Natural killer cell (primary cell): ENCODE measurements around the gene P3H4. TPM values are rescaled to one million over a fixed set of nuclear protein-coding genes. Genes with fewer than 3 reads are reported as not detected.
A peak's percentile ranks its signal among the peaks of the same experiment; 100 is the strongest.

Source experiments
- ATAC-seq, 3 donors: fragments of 150-1000 bp in 2 of 3; fragments of 200-7000 bp in 1 of 3; cut with Tn5 transposase; 1 replicate in 1 of 3; 2 replicates in 2 of 3; pipeline ENCODE4 v1.10.0; 2021; ENCODE audit warnings: mild to moderate bottlenecking in 2 of 3, moderate library complexity in 2 of 3
- DNase-seq, 2 donors: peaks; one replicate each; pipeline versions ENCODE4 v3.0.0 to v3.0.0-alpha.2; 2013 to 2021; ENCODE audit warnings: mixed read lengths in 1 of 2
- H3K27ac ChIP-seq: one replicate; pipeline ENCODE4 v1.5.1; 2013; ENCODE audit warnings: mild to moderate bottlenecking, low read length
- H3K27me3 ChIP-seq: one replicate; pipeline ENCODE4 v1.6.1; 2013; ENCODE audit warnings: low read length; ENCODE audit not compliant: control insufficient read depth, insufficient read depth
- H3K36me3 ChIP-seq: one replicate; pipeline ENCODE4 v1.6.1; 2013; ENCODE audit warnings: low read length; ENCODE audit not compliant: control insufficient read depth, insufficient read depth
- H3K4me1 ChIP-seq: one replicate; pipeline ENCODE4 v1.6.1; 2013; ENCODE audit warnings: low read length; ENCODE audit not compliant: control insufficient read depth, insufficient read depth
- H3K4me3 ChIP-seq: one replicate; pipeline ENCODE4 v1.5.1; 2013; ENCODE audit warnings: low read length
- H3K9me3 ChIP-seq: one replicate; pipeline ENCODE4 v1.6.1; 2013; ENCODE audit warnings: low read length; ENCODE audit not compliant: control insufficient read depth, insufficient read depth
- H3K27ac Mint-ChIP-seq, 2 donors: one replicate each; pipeline ENCODE4 v1.8.0; 2022; ENCODE audit warnings: mild to moderate bottlenecking in 2 of 2, mixed read lengths in 2 of 2, moderate library complexity in 1 of 2
- H3K27me3 Mint-ChIP-seq, 2 donors: one replicate each; pipeline ENCODE4 v1.8.0; 2022; ENCODE audit warnings: low read depth in 2 of 2, mixed read lengths in 2 of 2
- H3K36me3 Mint-ChIP-seq: one replicate; pipeline ENCODE4 v1.8.0; 2022; ENCODE audit warnings: mixed read lengths
- H3K4me1 Mint-ChIP-seq, 2 donors: one replicate each; pipeline ENCODE4 v1.8.0; 2022; ENCODE audit warnings: mixed read lengths in 2 of 2
- H3K4me3 Mint-ChIP-seq: one replicate; pipeline ENCODE4 v1.8.0; 2022; ENCODE audit warnings: mild to moderate bottlenecking, moderate library complexity, mixed read lengths
- H3K9me3 Mint-ChIP-seq, 2 donors: one replicate each; pipeline ENCODE4 v1.8.0; 2022; ENCODE audit warnings: mixed read lengths in 2 of 2
- WGBS: methylation state at CpG from one replicate; pipeline ENCODE4 v1.1.7; 2013; ENCODE audit warnings: missing lambda C conversion rate; ENCODE audit not compliant: insufficient coverage; 5-methylcytosine and 5-hydroxymethylcytosine counted together
- intact Hi-C: fragments of 100-400 bp; cut with micrococcal nuclease; formaldehyde crosslinking; loops from one replicate; pipeline ENCODE4 v1.14.2; 2022
- total RNA-seq, 4 donors: library from RNA; stranded (reverse); fragments of 120-200 nt in 1 of 4; gene quantifications; one replicate each; pipeline versions ENCODE4 v1.2.3 to v1.2.4, GENCODE V29; 2013 to 2022
- TF ChIP-seq, protein P1 (sequence below): fragments of 200-600 bp; IDR thresholded peaks from one replicate; pipeline ENCODE4 v1.8.0; 2022; ENCODE audit warnings: antibody characterized with exemption

Gene P3H4
- total RNA-seq, 3 donors from 2014 or later (not counting 1 experiment from before 2014, with no cell fraction given), result 6.9 to 8.9 (median 7.5) TPM

DNA sequence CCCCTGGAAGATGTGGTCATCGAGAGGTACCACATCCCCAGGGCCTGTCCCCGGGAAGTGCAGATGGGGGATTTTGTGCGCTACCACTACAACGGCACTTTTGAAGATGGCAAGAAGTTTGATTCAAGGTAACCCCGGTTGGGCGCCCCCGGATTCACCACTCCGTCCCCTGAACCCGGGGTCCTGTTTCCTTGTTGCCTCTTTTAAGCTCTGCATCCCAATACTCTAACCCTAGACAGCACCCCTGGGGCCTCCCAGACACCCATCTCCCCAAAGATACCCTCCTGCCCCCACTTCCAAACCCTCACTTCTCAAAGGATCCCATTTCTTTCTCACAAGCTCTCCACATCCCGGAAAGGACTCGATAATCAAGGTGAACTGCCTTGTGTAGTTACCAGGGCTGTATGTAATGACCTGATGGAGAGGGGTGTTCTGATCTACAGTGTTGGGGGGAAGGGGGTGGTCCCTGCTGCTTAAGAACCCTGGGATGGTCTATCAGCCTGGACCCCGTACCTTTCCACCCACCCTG lies 1.5 kb upstream of the P3H4 start:
- Histone ChIP-seq H3K36me3 (no peaks in the 10 kb centered on the region), H3K4me1 (peaks cover 33% of the 10 kb centered on the region), H3K27me3 (no peaks in the 10 kb centered on the region), H3K9me3 (no peaks in the 10 kb centered on the region), H3K4me3 (no peak overlapping the region), H3K27ac (no peak overlapping the region)
- no peak for ATAC-seq
- DNase-seq, result no peak
- Mint-ChIP-seq H3K36me3 (no peaks in the 10 kb centered on the region), H3K27ac (peak overlapping the region in 1 of 2 donors; percentile 79), H3K4me3 (peak overlapping the region; percentile 97), H3K27me3 (no peaks in the 10 kb centered on the region), H3K4me1 (peaks cover 19 to 34% of the 10 kb centered on the region in 2 donors), H3K9me3 (no peaks in the 10 kb centered on the region)
- TF ChIP-seq, protein P1, sequence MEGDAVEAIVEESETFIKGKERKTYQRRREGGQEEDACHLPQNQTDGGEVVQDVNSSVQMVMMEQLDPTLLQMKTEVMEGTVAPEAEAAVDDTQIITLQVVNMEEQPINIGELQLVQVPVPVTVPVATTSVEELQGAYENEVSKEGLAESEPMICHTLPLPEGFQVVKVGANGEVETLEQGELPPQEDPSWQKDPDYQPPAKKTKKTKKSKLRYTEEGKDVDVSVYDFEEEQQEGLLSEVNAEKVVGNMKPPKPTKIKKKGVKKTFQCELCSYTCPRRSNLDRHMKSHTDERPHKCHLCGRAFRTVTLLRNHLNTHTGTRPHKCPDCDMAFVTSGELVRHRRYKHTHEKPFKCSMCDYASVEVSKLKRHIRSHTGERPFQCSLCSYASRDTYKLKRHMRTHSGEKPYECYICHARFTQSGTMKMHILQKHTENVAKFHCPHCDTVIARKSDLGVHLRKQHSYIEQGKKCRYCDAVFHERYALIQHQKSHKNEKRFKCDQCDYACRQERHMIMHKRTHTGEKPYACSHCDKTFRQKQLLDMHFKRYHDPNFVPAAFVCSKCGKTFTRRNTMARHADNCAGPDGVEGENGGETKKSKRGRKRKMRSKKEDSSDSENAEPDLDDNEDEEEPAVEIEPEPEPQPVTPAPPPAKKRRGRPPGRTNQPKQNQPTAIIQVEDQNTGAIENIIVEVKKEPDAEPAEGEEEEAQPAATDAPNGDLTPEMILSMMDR, result no peak
- WGBS, result 60% methylated on average over 10 of the region's 12 CpGs
- intact Hi-C loops, result no loop called here

DNA sequence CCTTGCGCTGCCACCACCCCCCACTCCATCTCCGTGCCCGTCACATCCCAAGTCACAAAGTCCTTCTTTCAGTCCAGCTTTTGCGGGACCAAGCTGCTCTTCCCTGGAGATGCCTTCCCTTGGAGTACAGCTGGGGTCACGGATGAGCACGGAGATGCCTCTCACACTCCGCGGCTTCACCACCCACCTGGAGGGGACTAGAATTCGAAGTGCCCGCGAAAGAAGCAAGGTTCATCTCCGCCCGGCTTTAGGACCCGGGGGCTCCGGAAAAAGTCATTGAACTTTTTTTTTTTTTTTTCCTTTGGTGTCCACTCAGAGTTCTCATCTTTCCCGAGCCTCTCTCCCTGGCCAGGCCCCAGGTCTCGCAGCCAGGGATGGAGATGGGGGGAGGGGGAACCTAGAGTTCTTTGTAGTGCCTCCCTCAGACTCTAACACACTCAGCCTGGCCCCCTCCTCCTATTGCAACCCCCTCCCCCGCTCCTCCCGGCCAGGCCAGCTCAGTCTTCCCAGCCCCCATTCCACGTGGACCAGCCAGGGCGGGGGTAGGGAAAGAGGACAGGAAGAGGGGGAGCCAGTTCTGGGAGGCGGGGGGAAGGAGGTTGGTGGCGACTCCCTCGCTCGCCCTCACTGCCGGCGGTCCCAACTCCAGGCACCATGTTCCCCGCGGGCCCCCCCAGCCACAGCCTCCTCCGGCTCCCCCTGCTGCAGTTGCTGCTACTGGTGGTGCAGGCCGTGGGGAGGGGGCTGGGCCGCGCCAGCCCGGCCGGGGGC lies 817 bp upstream of the P3H4 start, which contains the start of gene FKBP10:
Gene FKBP10 (plus strand): TSS at position 624 of the 771 bp plus-strand sequence. CDS start 31 bp downstream, at position 655.
- Mint-ChIP-seq H3K4me3 (peak within 1 kb of the TSS; percentile 97), H3K4me1 (peaks cover 19 to 34% of the 10 kb centered on the region in 2 donors), H3K27me3 (no peaks in the 10 kb centered on the region), H3K36me3 (no peaks in the 10 kb centered on the region), H3K27ac (peak within 1 kb of the TSS; percentile 79 to 80), H3K9me3 (no peaks in the 10 kb centered on the region)
- ATAC-seq (peak in 2 of 3 donors; percentile 3 to 12), DNase-seq (peak; percentile 44 to 63)
- H3K4me3 ChIP-seq, result peak within 1 kb of the TSS; percentile 83
- no peaks in the 10 kb centered on the region for H3K27me3 ChIP-seq
- peaks cover 33% of the 10 kb centered on the region for H3K4me1 ChIP-seq
- intact Hi-C loops, result no loop called here
- H3K27ac ChIP-seq, result peak within 1 kb of the TSS; percentile 29
- no peaks in the 10 kb centered on the region for H3K36me3 ChIP-seq
- no peaks in the 10 kb centered on the region for H3K9me3 ChIP-seq
- TF ChIP-seq, protein P1, result no peak
- WGBS, result 7% methylated on average over 31 of the region's 35 CpGs

DNA sequence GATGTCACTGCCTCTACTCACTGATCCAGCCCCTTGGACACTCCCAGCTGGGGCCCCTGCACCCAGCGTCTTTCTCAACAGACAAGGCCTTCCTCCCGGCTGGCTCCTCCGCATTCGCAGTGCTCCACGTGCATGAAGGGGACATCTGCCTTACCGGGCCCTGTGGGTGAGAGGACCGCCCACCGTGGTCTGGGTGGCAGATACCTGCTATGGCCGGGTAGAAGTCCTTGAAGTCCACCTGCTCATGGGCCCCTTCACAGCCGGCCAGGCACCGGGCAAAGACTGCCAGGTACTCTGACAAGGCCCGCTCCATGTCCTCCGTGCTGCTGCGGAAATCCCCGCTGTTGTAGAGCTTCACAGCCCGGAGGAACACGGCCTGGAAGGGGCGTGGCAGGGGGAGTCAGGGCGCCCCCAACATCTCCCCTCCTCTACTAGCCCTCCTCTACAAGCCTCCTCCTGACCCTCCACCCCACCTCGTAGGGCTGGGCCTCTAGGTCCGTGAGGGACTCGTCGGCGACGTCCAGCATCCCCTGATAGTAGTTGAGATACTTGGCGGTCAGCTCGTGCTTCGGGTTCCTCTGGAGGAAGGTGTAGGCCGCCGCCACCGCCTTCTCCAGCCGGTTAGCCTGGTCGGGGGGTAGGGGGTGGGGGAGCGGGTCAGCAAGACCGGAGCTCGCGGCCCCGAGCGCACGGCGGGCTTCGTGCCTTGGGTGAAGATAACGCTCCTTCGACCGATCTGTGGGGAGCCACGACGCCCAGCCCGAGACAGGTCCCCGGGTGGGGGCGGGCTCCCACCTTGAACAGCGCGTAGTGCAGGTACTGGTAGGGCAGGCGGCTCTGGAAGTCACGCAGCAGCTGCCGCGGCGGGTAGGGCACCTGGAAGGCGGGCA lies 845 bp downstream of the P3H4 start:
- no peak for DNase-seq
- no peaks in the 10 kb centered on the region for H3K36me3 ChIP-seq
- no peaks in the 10 kb centered on the region for H3K9me3 Mint-ChIP-seq
- H3K27ac ChIP-seq, result no peak overlapping the region
- H3K9me3 ChIP-seq, result no peaks in the 10 kb centered on the region
- peak overlapping the region; percentile 97 for H3K4me3 Mint-ChIP-seq
- H3K27ac Mint-ChIP-seq, result peak overlapping the region in 1 of 2 donors; percentile 79
- ATAC-seq, result peak in 2 of 3 donors; percentile 12 to 33
- no peaks in the 10 kb centered on the region for H3K36me3 Mint-ChIP-seq
- H3K27me3 ChIP-seq, result no peaks in the 10 kb centered on the region
- H3K4me1 ChIP-seq, result peaks cover 33% of the 10 kb centered on the region
- intact Hi-C loops, result no loop called here
- peak overlapping the region; percentile 83 for H3K4me3 ChIP-seq
- TF ChIP-seq, protein P1, result no peak
- H3K27me3 Mint-ChIP-seq, result no peaks in the 10 kb centered on the region
- WGBS, result 34% methylated on average over 58 of the region's 58 CpGs
- H3K4me1 Mint-ChIP-seq, result peaks cover 19 to 34% of the 10 kb centered on the region in 2 donors
